GM10248 (cell line): Measurements from ENCODE around the gene AGPAT4.

Source experiments
- CTCF ChIA-PET: fragments of 300-600 bp; sonication (Branson Sonifier 250); formaldehyde crosslinking; extraction: SDS; loops from one replicate; lab custom pipeline; 2021; ENCODE audit warnings: antibody characterized with exemption; lab: Yijun Ruan, JAX
- POLR2A ChIA-PET: fragments of 350-650 bp; sonication (Branson Sonifier 250); formaldehyde crosslinking; extraction: SDS; loops from one replicate; lab custom pipeline; 2020; ENCODE audit warnings: antibody characterized with exemption; lab: Yijun Ruan, JAX
- DNase-seq: peaks from one replicate; pipeline ENCODE4 v3.0.0; 2012; ENCODE audit errors: extremely low spot score
- TF ChIP-seq, protein P1 (sequence below): IDR thresholded peaks from 2 replicates; pipeline ENCODE4 v1.5.1; 2012; ENCODE audit warnings: mild to moderate bottlenecking, low read depth; ENCODE audit errors: extremely low read depth, missing control alignments, control extremely low read depth

AGPAT4 gene

GRCh38 chr6:161308075-161308655 lies 34.3 kb upstream of the AGPAT4 start:
- TF ChIP-seq, protein P1, sequence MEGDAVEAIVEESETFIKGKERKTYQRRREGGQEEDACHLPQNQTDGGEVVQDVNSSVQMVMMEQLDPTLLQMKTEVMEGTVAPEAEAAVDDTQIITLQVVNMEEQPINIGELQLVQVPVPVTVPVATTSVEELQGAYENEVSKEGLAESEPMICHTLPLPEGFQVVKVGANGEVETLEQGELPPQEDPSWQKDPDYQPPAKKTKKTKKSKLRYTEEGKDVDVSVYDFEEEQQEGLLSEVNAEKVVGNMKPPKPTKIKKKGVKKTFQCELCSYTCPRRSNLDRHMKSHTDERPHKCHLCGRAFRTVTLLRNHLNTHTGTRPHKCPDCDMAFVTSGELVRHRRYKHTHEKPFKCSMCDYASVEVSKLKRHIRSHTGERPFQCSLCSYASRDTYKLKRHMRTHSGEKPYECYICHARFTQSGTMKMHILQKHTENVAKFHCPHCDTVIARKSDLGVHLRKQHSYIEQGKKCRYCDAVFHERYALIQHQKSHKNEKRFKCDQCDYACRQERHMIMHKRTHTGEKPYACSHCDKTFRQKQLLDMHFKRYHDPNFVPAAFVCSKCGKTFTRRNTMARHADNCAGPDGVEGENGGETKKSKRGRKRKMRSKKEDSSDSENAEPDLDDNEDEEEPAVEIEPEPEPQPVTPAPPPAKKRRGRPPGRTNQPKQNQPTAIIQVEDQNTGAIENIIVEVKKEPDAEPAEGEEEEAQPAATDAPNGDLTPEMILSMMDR = no peak
- DNase-seq = no peak
- ChIA-PET CTCF (no interaction called here), POLR2A (no interaction called here)

- DNase-seq = no peak
- ChIA-PET POLR2A (no interaction called here), CTCF (interaction anchor here (1.1 kb wide), 1 partner anchor 22 kb away, joined by 4 read pairs; no protein-coding TSS in a partner anchor)
- TF ChIP-seq, protein P1 = no peak
Observed at GRCh38 chr6:161305860-161306259, 32.0 kb upstream of the AGPAT4 start.

- DNase-seq = no peak
- ChIA-PET CTCF (interaction anchor here (1.0 kb wide), 1 partner anchor 12 kb away, joined by 3 read pairs; no protein-coding TSS in a partner anchor), POLR2A (no interaction called here)
- TF ChIP-seq, protein P1 = no peak
Observed at GRCh38 chr6:161303628-161304340, 29.9 kb upstream of the AGPAT4 start.

DNA sequence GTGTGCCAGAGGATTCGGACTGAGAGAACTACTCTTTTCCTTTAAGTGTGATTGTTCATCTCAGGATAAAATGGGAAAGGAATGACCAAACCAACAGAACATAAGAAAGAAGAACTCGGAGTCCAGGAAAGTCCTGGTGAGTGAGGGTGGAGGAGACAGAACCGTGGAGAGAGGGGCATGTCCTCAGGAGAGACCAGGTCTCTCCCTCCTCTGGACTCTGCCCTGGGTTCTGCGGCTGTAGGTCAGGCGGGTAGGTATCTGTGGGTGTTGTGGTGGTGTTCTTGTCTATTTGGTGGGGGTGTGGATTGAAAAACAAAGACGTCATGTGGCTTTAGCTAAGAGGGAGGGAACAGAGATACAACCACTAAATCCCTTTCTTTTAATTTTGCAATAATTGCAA lies 29.1 kb upstream of the AGPAT4 start:
- TF ChIP-seq, protein P1 = no peak
- ChIA-PET POLR2A (no interaction called here), CTCF (no interaction called here)
- DNase-seq = no peak

DNA sequence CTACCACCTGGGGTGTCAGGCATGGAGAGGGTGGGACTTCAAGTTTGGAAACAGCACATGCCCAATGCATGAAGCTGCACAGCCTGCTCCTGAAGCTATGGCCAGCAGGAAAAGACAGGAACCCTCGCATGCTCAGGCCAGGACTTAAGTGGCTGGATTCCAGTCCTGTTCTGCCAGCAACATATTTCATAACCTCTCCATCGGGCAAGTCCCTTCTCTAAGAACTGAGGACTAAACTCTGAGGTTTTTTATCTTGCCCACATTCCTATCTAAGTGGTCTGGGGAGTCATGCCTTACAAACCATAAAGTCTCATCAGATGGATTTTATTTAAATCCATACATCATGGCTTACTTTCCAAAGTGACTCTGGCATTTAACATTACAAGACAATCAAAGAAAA lies 27.5 kb upstream of the AGPAT4 start:
- CTCF ChIA-PET = no interaction called here
- TF ChIP-seq, protein P1 = no peak
- DNase-seq = no peak
- POLR2A ChIA-PET = interaction anchor here (1.1 kb wide), 1 partner anchor 27 kb away, joined by 3 read pairs; the partner anchor contains the start of gene AGPAT4

DNA sequence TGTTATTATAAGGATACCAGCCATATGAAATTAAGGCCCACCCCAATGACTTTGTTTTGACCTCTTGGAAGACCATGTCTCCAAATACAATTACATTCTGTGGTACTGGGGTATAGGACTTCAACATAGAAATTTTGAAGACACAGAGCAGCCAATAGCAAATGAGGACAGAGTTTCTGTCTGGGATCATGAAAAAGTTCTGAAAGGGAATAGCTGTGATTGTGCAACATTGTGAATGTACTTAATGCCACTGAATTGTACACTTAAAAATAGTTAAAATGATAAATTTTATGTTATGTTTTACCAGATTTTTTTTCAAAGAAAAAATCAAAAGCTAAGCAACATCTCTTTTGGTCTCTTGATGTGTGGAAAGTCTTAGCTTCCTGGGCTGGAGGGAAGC lies 27.0 kb upstream of the AGPAT4 start:
- no peak for DNase-seq
- ChIA-PET POLR2A (interaction anchor here (1.1 kb wide), 1 partner anchor 27 kb away, joined by 3 read pairs; the partner anchor contains the start of gene AGPAT4), CTCF (no interaction called here)
- TF ChIP-seq, protein P1 = no peak
